GM12878 (cell line): ENCODE results near the gene UAP1L1. TPM values are rescaled to one million over a fixed set of nuclear protein-coding genes. Genes with fewer than 3 reads are reported as not detected.
A peak's percentile ranks its signal among the peaks of the same experiment; 100 is the strongest.

Experiments
- ATAC-seq: fragments of 200-7000 bp; cut with Tn5 transposase; 3 replicates; pipeline ENCODE4 v1.9.1; 2020; ENCODE audit warnings: mild to moderate bottlenecking, moderate library complexity
- BruUV-seq: library from RNA; stranded (reverse); fragments of 400-500 nt; replicated peaks from 2 replicates; lab custom pipeline; 2021; lab: Mats Ljungman, UMichigan
- CTCF ChIA-PET: fragments of 300-600 bp; sonication (Branson Sonifier 250); formaldehyde crosslinking; extraction: SDS; loops from one replicate; lab custom pipeline; 2021; ENCODE audit warnings: inconsistent platforms; lab: Yijun Ruan, JAX
- POLR2A ChIA-PET: fragments of 350-600 bp; formaldehyde crosslinking; extraction: SDS; loops from one replicate; lab custom pipeline; 2021; ENCODE audit warnings: inconsistent platforms; lab: Charles Lee
- RAD21 ChIA-PET: fragments of 300-600 bp; sonication (Branson Sonifier 250); formaldehyde crosslinking; loops from one replicate; lab custom pipeline; 2023; ENCODE audit warnings: antibody characterized with exemption; ENCODE audit not compliant: unreplicated experiment; lab: Charles Lee
- SMC1A ChIA-PET: fragments of 300-600 bp; sonication (Branson Sonifier 250); formaldehyde crosslinking; loops from one replicate; lab custom pipeline; 2023; ENCODE audit not compliant: unreplicated experiment, uncharacterized antibody; lab: Charles Lee
- DNase-seq: peaks from one replicate; pipeline ENCODE4 v3.0.0-alpha.2; 2011; ENCODE audit warnings: low read depth, low spot score
- FAIRE-seq: peaks from 3 replicates; lab custom pipeline; 2011; peaks lifted over from hg19 to GRCh38; lab: Jason Lieb, UNC
- H2AFZ ChIP-seq: 2 replicates; pipeline ENCODE4 v1.6.0; 2011; ENCODE audit warnings: low read depth, low read length, control low read depth; ENCODE audit not compliant: control insufficient read depth
- H3K27ac ChIP-seq: 2 replicates; pipeline ENCODE4 v1.5.1; 2011; ENCODE audit warnings: control low read depth; ENCODE audit not compliant: control insufficient read depth, insufficient read depth
- H3K27me3 ChIP-seq, 2 experiments: replicated peaks in 1 of 2; 2 replicates each; pipeline versions ENCODE4 v1.6.0 to v1.6.1; 2011; ENCODE audit warnings: low read length in 1 of 2; ENCODE audit not compliant: control insufficient read depth in 2 of 2, insufficient read depth in 2 of 2
- H3K36me3 ChIP-seq, 2 experiments: 2 replicates each; pipeline ENCODE4 v1.5.1; 2011; ENCODE audit warnings: low read length in 1 of 2; ENCODE audit not compliant: control insufficient read depth in 2 of 2, insufficient read depth in 2 of 2
- H3K4me1 ChIP-seq: 2 replicates; pipeline ENCODE4 v1.6.1; 2011; ENCODE audit warnings: mild to moderate bottlenecking, low read length, moderate library complexity, mixed read lengths; ENCODE audit not compliant: control insufficient read depth, insufficient read depth
- H3K4me2 ChIP-seq: 2 replicates; pipeline ENCODE4 v1.6.0; 2011; ENCODE audit warnings: control low read depth; ENCODE audit not compliant: control insufficient read depth, insufficient read depth
- H3K4me3 ChIP-seq: fragments of 200-600 bp; sonication (generic); 2 replicates; pipeline ENCODE4 v1.5.1; 2016
- H3K79me2 ChIP-seq: 2 replicates; pipeline ENCODE4 v1.6.0; 2011; ENCODE audit warnings: low read length; ENCODE audit not compliant: control insufficient read depth, insufficient read depth
- H3K9ac ChIP-seq: 2 replicates; pipeline ENCODE4 v1.8.0; 2011; ENCODE audit warnings: low read length, control low read depth, mixed read lengths; ENCODE audit not compliant: control insufficient read depth, insufficient read depth
- H3K9me3 ChIP-seq: replicated peaks from 3 replicates; pipeline ENCODE4 v1.5.1; 2011; ENCODE audit warnings: mild to moderate bottlenecking, low read length; ENCODE audit not compliant: control insufficient read depth, insufficient read depth
- H4K20me1 ChIP-seq: 2 replicates; pipeline ENCODE4 v1.6.0; 2011; ENCODE audit not compliant: control insufficient read depth, insufficient read depth
- GATAD2B ChIP-seq: fragments of 450-650 bp; conservative IDR thresholded peaks from 2 replicates; pipeline ENCODE4 v1.6.1; 2017; ENCODE audit warnings: low read depth, mild to moderate bottlenecking, moderate library complexity
- MTA3 ChIP-seq: IDR thresholded peaks from 2 replicates; pipeline ENCODE4 v1.6.1; 2012; ENCODE audit warnings: low read length, inconsistent platforms, borderline replicate concordance
- RBBP5 ChIP-seq: fragments of 200-600 bp; sonication (generic); conservative IDR thresholded peaks from 2 replicates; pipeline ENCODE4 v1.6.1; 2016
- ZNF24 ChIP-seq: fragments of 450-650 bp; IDR thresholded peaks from 2 replicates; pipeline ENCODE4 v1.6.1; 2017; ENCODE audit warnings: antibody characterized with exemption, mild to moderate bottlenecking
- ZNF622 ChIP-seq: fragments of 450-650 bp; IDR thresholded peaks from 2 replicates; pipeline ENCODE4 v1.6.1; 2017; ENCODE audit warnings: mild to moderate bottlenecking, inconsistent platforms
- WGBS: methylation state at CpG from one replicate; pipeline ENCODE4 v1.1.6; 2016; ENCODE audit warnings: low lambda C conversion rate; ENCODE audit not compliant: insufficient replicate concordance, insufficient coverage; ENCODE audit errors: missing lambda C conversion rate; 5-methylcytosine and 5-hydroxymethylcytosine counted together
- in situ Hi-C: fragments of 300-500 bp; cut with MboI; formaldehyde crosslinking; loops from 9 replicates; pipeline ENCODE4 v1.14.3; 2018; ENCODE audit warnings: mixed read lengths
- intact Hi-C: fragments of 100-400 bp; cut with micrococcal nuclease; formaldehyde crosslinking; loops from one replicate; pipeline ENCODE4 v1.14.2; 2022; ENCODE audit not compliant: unreplicated experiment
- polyA plus RNA-seq, 11 experiments: library from polyadenylated mRNA; depleted of rRNA in 4 of 11; unstranded in 6 of 11; stranded (reverse) in 5 of 11; fragments of >200 nt; fragmentation: Nextera tagmentation in 4 of 11; fragmentation: Illumina TruSeq in 1 of 11; extraction: Ambion mirVana in 4 of 11; extraction: Trizol in 1 of 11; gene quantifications; 1 replicate in 1 of 11; 2 replicates in 10 of 11; pipeline versions ENCODE4 v1.2.1 to v1.2.3, GENCODE V29; 2011 to 2016; ENCODE audit warnings: inconsistent platforms in 2 of 11, missing spikeins in 2 of 11, low read depth in 1 of 11
- total RNA-seq, 4 experiments: library from RNA; depleted of rRNA in 3 of 4; stranded (reverse); fragments of >200 nt in 3 of 4; fragmentation: Illumina TruSeq in 1 of 4; extraction: Trizol in 1 of 4; gene quantifications; 2 replicates each; pipeline versions ENCODE4 v1.2.1 to v1.2.3, GENCODE V29; 2013 to 2021
- TF ChIP-seq, protein P1 (sequence below): fragments of 450-650 bp; conservative IDR thresholded peaks from 2 replicates; pipeline ENCODE4 v1.6.1; 2017; ENCODE audit warnings: mild to moderate bottlenecking, moderate library complexity

The UAP1L1 gene
- total and polyA plus RNA-seq, 10 of the 15 experiments (the other 5 are each of a cell fraction or from before 2014, with no cell fraction given) = 0.29 to 15.7 (median 5.8) TPM

GRCh38 chr9:137128862-137129455 lies 51.6 kb downstream of the UAP1L1 start:
- ATAC-seq = peak; percentile 37
- TF ChIP-seq, protein P1, sequence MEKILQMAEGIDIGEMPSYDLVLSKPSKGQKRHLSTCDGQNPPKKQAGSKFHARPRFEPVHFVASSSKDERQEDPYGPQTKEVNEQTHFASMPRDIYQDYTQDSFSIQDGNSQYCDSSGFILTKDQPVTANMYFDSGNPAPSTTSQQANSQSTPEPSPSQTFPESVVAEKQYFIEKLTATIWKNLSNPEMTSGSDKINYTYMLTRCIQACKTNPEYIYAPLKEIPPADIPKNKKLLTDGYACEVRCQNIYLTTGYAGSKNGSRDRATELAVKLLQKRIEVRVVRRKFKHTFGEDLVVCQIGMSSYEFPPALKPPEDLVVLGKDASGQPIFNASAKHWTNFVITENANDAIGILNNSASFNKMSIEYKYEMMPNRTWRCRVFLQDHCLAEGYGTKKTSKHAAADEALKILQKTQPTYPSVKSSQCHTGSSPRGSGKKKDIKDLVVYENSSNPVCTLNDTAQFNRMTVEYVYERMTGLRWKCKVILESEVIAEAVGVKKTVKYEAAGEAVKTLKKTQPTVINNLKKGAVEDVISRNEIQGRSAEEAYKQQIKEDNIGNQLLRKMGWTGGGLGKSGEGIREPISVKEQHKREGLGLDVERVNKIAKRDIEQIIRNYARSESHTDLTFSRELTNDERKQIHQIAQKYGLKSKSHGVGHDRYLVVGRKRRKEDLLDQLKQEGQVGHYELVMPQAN = peak; percentile 37; the same call in 1 of the 2 replicates
- TF ChIP-seq ZNF24 (0 out of 2 replicates have a peak, but pooled peaks have one; percentile 37), ZNF622 (no peak), RBBP5 (no peak), GATAD2B (0 out of 2 replicates have a peak, but pooled peaks have one; percentile 29), MTA3 (no peak)
- TF ChIP-seq, all 136 proteins: peak for 3
- intact Hi-C loops (loop anchor here (1.0 to 5.0 kb wide), 2 partner anchors 21 to 58 kb away; partner anchors contain the start of genes ANAPC2 and SSNA1), in situ Hi-C loops (no loop called here)
- Histone ChIP-seq H3K27me3 (no peaks in the 10 kb centered on the region), H3K4me2 (peak overlapping the region; percentile 91), H3K36me3 (no peaks in the 10 kb centered on the region), H3K27ac (peak overlapping the region; percentile 82), H3K4me3 (peak overlapping the region; percentile 72), H3K79me2 (peaks cover 35% of the 10 kb centered on the region), H3K9me3 (no peaks in the 10 kb centered on the region), H2AFZ (no peak overlapping the region; the same call in 1 of the 2 replicates), H3K4me1 (peaks cover 14% of the 10 kb centered on the region), H3K9ac (peak overlapping the region; percentile 85), H4K20me1 (no peaks in the 10 kb centered on the region)
- 1% methylated on average over 37 of the region's 37 CpGs for WGBS
- ChIA-PET RAD21 (interaction anchor here (0.5 to 3.6 kb wide), 7 partner anchors 22 to 112 kb away, joined by 3 to 54 read pairs (median 3); partner anchors contain the start of genes ANAPC2, MAN1B1 and SSNA1), POLR2A (interaction anchor here (0.8 to 7.7 kb wide), 16 partner anchors 11 to 320 kb away, joined by 3 to 166 read pairs (median 8); partner anchors contain the start of genes CYSRT1, LRRC26, MAN1B1 and RNF208), SMC1A (interaction anchor here (1.2 to 2.8 kb wide), 5 partner anchors 21 to 95 kb away, joined by 3 to 28 read pairs (median 7); partner anchors contain the start of gene SSNA1), CTCF (interaction anchor here (0.8 to 4.7 kb wide), 5 partner anchors 22 to 107 kb away, joined by 4 to 20 read pairs (median 6); partner anchors contain the start of genes MAN1B1 and SSNA1)
- DNase-seq = no peak
- no TSS peak for BruUV-seq
- no peak for FAIRE-seq
